ENCODE results near the gene SPEG.

Gene SPEG

DNA sequence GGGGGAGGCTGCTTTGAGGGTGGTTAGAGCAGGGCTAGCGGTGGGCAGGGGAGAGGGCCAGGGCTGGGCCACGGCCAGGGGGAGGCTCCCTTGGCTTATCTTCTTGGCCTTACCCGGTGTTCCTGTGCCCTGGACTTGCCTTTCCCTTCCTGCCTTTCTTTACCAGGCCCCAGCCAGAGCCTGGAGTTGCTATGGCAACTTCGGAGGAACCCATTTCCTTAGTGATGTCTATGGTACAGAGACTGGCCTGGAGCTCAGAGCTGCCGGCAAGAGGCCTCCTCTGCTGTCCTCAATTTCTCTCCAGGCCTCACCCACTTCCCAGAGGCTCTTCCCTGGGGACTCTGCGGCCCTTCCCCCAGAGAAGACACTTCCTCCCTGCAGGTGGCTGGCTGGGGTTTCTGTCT lies 11.5 kb downstream of the SPEG start:
- DNase-seq, result peak; percentile 74

GRCh38 chr2:219446689-219447088 lies 12.0 kb downstream of the SPEG start:
- DNase-seq, result no peak

- no peak for DNase-seq
These were observed 12.8 kb downstream of the SPEG start for GRCh38 chr2:219447242-219448098.

- no peak for DNase-seq
These were observed 13.6 kb downstream of the SPEG start for GRCh38 chr2:219448099-219448775.

- no peak for DNase-seq
These were observed 14.2 kb downstream of the SPEG start for GRCh38 chr2:219448776-219449341.

DNA sequence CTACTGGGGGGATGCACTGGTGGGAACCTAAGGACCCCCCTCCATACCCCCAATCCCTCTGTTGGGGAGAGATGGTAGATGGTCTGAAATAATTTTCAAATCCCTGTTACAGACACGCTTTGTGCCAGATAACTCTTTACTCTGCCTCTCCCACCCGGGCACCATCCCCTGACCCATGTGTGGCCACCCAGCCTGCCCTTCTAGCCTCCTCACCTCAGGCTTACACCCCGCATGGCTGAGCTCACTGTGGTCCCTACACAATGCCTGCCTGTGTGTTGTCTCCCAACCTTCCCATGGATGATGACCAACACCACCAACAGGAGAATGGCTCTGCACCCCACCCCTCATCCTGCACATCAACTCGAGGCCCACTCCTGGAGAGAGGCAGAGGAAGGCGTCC lies 15.0 kb downstream of the SPEG start:
- no peak for DNase-seq

DNA sequence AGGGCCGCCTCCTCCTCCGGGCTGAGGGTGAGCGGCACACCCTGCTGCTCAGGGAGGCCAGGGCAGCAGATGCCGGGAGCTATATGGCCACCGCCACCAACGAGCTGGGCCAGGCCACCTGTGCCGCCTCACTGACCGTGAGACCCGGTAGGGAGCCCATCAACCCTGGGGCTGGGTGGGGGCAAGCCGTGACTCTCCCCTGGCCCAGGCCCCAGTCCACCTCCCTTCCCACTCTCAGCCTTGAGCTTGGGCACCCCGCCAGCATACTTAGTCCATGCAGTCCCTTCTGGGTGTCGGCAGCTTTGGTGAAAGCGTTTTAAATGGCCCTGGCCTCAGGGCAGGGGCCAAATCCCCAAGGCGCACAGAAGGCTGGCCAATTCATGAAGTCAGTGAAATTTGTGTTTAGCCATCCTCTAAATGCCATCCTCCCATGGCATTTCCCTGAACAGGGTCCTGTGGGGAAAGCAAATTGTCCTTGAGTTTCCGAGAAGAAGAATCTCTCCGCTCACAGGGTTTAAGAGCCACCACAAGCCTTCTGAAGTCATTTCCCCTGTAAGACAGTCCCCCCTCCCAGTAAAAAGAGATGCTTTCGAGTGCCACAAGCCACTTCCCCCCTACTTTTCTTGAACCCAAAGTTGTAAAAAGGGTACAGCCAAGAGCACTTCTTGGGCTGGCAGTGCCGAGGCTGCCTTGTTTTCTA lies 17.2 kb downstream of the SPEG start:
- peak; percentile 32 for DNase-seq

DNA sequence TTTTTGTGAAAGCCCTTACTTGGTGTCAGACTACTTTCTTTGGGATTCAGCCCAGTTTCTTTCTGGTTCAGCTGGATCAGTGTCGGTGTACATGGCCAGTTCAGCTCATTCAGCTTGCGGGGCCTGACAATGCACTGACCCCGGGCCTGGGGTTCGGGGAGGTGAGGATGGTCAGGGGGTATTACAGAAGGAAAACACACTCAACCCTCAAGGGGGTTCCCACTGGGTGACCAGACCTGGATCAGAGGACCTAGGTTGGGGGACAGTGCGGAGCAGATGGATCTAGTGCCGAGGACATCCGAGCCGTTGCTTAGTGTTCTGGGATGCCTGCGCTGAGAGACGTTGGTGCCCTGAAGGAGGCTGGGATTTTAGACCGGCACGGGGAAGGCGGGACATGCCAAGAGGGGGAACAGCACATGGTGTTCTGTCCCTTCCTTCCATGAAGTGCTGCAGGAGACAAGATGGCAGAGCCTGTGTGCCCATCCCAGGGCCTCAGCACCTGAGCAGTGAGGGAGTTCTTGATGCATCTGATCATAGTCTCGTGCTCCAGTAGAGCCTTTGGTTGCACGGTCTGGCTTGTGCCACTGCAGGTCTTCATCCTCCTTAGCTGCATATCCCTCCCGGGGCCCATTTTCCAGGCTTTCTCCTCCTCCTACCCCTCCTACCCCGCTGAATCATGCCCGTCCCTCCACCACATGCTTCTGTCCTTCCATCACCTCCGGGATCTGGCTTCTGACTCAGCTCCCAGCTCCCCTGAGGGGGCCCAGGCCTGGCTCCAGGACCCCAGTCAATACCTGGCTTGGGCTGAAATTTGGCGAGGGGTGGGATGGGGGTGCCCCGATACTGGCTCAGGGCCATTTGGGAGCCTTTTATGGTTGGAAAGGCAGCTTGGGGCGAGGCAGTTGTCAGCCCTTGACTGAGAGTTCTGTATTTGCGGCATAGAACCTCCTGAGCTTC lies 18.0 kb downstream of the SPEG start:
- DNase-seq, result peak; percentile 48

- DNase-seq, result peak; percentile 87
These were observed 19.3 kb downstream of the SPEG start for GRCh38 chr2:219453671-219454590.

GRCh38 chr2:219455581-219455980 lies 20.9 kb downstream of the SPEG start:
- DNase-seq, result no peak

- no peak for DNase-seq
These were observed 23.2 kb downstream of the SPEG start for GRCh38 chr2:219457784-219458369.

DNA sequence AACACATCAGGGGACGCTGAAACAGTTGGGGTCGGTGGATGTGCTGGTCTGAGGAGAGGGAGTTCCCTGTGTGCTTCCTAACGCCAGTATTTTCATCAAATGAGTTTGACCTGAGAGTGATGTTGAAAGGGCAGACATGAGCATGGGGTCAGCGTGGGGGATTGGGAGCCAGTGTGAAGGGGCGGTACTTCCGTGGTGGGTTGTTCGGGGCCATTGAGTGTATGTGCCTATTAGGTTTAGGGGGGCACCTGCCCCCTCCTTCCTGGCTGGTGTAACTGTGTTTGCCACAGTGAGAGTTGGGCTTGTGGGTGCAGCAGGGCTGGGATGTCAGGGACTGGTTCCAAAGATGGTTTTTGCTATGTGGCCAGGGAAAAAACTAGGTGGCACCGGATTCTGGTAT lies 24.4 kb downstream of the SPEG start:
- DNase-seq, result no peak

- DNase-seq, result peak; percentile 46
These were observed 25.0 kb downstream of the SPEG start for GRCh38 chr2:219459460-219460311.

GRCh38 chr2:219460424-219460926 lies 25.8 kb downstream of the SPEG start:
- DNase-seq, result peak; percentile 28

GRCh38 chr2:219461047-219461514 lies 26.4 kb downstream of the SPEG start:
- DNase-seq, result no peak

DNA sequence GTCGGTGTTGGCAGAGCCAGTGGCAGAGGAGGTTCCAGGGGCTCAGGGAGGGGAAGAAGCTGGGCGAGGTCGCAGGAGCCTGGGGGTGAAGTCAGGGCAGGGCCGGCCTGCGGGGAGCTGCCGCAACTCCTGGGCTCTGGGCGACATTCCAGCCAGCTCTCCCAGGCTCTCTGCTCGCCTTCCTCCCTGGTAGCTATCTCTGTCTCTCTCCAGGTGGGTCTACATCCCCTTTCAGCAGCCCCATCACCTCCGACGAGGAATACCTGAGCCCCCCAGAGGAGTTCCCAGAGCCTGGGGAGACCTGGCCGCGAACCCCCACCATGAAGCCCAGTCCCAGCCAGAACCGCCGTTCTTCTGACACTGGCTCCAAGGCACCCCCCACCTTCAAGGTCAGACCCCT lies 27.0 kb downstream of the SPEG start:
- no peak for DNase-seq

GRCh38 chr2:219462349-219462748 lies 27.7 kb downstream of the SPEG start:
- DNase-seq, result no peak

DNA sequence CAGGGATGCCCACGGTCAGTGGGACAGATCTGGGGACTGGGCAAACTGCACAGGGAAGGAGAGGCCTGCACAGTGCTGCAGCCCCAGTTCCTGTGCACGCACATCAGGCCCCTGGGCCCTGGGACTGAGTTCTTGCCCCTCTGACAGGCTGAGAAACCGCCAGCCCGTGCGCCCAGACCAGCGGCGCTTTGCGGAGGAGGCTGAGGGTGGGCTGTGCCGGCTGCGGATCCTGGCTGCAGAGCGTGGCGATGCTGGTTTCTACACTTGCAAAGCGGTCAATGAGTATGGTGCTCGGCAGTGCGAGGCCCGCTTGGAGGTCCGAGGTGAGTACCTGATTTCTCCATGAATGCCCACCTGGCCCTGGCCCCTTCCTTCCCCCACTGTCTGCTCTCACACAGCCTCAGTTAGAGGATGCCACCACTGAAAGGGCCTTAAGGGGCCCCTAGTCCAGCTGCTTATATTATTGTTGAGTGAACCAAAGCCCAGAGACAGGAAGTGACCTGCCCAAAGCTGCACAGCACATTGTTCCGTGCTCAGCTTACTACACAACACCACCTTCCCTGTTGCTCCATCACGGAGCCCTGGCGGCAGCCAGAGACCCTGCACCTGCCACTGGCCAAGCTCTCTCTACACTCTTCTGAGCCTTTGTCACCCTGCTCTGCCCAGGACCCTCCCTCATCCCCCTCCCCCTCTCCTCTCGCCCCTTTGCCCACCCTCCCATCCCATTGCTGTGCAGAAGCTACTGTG lies 29.8 kb downstream of the SPEG start:
- DNase-seq, result no peak
